HTR-8/SVneo (cell line): Measurements from ENCODE around the gene HELZ2.
"Not testable (repeated sequence)": the region's sequence is repeated elsewhere in the genome, so short reads cannot be mapped to it uniquely, and the experiment has no call there.

ENCODE experiments used
- DNase-seq: peaks from one replicate; pipeline ENCODE4 v3.0.0; 2011; ENCODE audit warnings: low spot score, mixed read lengths; ENCODE audit not compliant: insufficient read length
- FAIRE-seq: peaks from 2 replicates; lab custom pipeline; 2011; peaks lifted over from hg19 to GRCh38; lab: Jason Lieb, UNC

HELZ2 gene

GRCh38 chr20:63582382-63583063 is 8.5 kb upstream of the HELZ2 start:
- DNase-seq (no peak), FAIRE-seq (no peak)

- DNase-seq (peak; percentile 89), FAIRE-seq (peak; percentile 26)
These were observed 6.9 kb upstream of the HELZ2 start for GRCh38 chr20:63580796-63581461.

- no peak for DNase-seq
- no peak for FAIRE-seq
These were observed 5.1 kb upstream of the HELZ2 start for GRCh38 chr20:63579017-63579694.

- DNase-seq: no peak
- no peak for FAIRE-seq
These were observed 4.4 kb upstream of the HELZ2 start for GRCh38 chr20:63578224-63579016.

GRCh38 chr20:63577317-63577894 is 3.4 kb upstream of the HELZ2 start:
- DNase-seq (no peak), FAIRE-seq (no peak)

- FAIRE-seq: no peak
These were observed 2.3 kb upstream of the HELZ2 start for GRCh38 chr20:63576311-63576710.

GRCh38 chr20:63574829-63575743 is 1.0 kb upstream of the HELZ2 start:
- FAIRE-seq: no peak
- DNase-seq: no peak

More at GRCh38 chr20:63576311-63576710, 2.3 kb upstream of the HELZ2 start:
- no peak for DNase-seq

- FAIRE-seq (no peak), DNase-seq (peak; percentile 42)
These were observed 350 bp downstream of the HELZ2 start for GRCh38 chr20:63573647-63574131.

GRCh38 chr20:63572788-63573646 is 1.0 kb downstream of the HELZ2 start:
- FAIRE-seq: no peak
- DNase-seq: no peak

- FAIRE-seq (no peak), DNase-seq (no peak)
These were observed 1.8 kb downstream of the HELZ2 start for GRCh38 chr20:63572071-63572787.

- not testable (repeated sequence) for FAIRE-seq, DNase-seq
These were observed 3.0 kb downstream of the HELZ2 start for GRCh38 chr20:63571087-63571478.

- no peak for DNase-seq
- peak; percentile 69 for FAIRE-seq
These were observed 3.6 kb downstream of the HELZ2 start for GRCh38 chr20:63570281-63571086.

GRCh38 chr20:63568986-63569949 is 4.8 kb downstream of the HELZ2 start:
- DNase-seq: no peak
- no peak for FAIRE-seq

GRCh38 chr20:63568170-63568981 is 5.7 kb downstream of the HELZ2 start:
- DNase-seq (no peak), FAIRE-seq (peak; percentile 64)
